Activated CD8-positive, alpha-beta memory T cell treated with anti-CD3 and anti-CD28 coated beads for 1 hour (primary cell): Measurements from ENCODE around the gene BCAP31.
"Not testable (repeated sequence)": the region's sequence is repeated elsewhere in the genome, so short reads cannot be mapped to it uniquely, and the experiment has no call there.

Experiments
- DNase-seq, 2 donors: peaks; one replicate each; pipeline ENCODE4 v3.0.0-alpha.2; 2020; ENCODE audit warnings: low read depth in 1 of 2; ENCODE audit errors: extremely low read depth in 1 of 2

Gene BCAP31

DNA sequence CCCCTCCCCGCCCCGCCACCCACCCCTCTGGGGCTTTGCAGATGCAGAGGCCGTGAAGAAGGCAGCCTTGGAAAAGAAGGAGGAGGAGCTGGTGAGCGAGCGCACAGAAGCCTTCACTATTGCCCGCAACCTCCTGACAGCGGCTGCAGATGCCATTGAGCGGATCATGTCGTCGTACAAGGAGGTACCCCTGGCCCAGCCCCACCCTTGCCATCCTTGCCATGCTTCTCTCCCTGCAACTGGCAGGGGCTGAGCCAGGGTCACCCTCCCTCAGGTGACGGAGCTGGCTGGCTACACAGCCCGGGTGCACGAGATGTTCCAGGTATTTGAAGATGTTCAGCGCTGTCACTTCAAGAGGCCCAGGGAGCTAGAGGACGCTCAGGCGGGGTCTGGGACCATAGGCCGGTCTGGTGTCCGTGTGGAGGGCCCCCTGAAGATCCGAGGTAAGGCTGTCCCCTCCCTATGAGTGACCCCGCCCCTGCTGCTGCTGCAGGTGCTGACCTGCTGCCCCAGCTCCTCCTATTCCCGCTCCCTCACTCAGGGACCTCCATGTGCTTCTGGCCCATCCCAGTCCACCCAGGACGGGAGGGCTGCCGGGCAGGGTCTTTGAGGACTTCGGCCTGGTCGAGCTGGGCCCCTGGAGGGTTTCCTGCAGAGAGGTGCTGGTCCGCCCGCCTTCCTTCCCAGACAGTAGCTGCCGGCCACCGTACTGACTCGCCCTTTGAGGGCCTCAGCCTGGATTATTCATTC, 12.1 kb upstream of the BCAP31 start:
- no peak for DNase-seq

DNA sequence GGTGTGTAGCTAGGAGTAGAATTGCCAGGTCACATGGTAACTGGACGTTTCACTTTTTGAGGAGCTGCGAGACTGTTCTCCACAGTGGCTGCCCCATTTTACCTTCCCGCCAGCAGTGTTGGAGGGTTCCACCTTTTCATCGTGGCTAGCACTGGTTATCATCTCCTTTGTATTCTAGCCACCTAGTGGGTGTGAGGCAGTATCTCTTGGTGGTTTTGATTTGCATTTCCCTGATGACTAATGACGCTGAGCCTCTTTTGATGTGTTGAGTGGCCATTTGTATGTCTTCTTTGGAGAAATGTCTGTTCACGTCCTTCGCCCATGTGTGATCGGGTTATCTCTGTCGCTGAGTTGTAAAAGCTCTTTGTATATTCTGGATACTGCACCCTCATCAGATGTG, 11.1 kb upstream of the BCAP31 start:
- no peak for DNase-seq

DNA sequence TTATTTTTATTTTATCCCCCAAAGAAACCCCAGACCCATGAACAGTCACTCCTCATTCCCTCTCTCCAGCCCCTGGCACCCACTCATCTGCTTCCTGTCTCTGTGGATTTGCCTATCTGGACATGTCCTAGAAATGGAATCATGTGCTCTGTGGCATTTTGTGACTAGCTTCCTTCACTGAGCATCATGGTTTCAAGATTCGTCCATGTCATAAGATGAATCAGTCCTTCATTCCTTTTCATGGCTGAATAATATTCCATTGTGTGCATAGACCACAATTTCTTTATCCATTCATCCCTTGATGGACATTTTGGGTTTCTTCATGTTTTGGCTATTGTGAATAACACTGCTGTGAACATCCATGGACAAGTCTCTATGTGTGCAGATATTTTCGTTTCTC, 10.7 kb upstream of the BCAP31 start:
- no peak for DNase-seq

DNA sequence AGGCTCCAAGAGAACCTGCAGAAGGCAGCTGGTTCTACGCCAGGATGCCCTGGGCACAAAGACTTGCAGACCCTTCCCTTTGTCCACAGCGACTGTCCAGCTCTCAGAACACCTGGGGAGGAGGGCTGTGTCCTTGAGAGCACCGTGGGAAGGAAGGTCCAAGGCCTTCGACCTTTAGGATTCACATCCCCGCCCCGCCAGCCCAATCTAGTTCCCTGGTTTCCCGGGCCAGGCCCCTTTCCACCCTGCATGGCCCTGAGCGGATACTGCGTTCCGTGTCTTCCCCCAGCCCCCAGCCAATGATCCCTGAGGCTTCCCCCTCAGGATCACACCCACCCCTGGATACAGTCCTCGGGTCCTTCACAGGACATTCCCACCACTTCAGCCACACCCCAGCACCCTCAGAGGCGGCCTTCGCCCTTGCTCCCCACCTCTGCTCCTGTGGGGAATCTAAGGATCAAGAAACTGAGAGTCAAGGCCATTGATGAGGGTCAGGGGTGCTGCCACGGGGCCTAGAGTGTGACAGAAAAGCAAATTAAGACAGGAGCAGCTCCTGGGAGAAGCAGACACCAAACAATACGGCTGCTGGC, 9.6 kb upstream of the BCAP31 start:
- no peak for DNase-seq

DNA sequence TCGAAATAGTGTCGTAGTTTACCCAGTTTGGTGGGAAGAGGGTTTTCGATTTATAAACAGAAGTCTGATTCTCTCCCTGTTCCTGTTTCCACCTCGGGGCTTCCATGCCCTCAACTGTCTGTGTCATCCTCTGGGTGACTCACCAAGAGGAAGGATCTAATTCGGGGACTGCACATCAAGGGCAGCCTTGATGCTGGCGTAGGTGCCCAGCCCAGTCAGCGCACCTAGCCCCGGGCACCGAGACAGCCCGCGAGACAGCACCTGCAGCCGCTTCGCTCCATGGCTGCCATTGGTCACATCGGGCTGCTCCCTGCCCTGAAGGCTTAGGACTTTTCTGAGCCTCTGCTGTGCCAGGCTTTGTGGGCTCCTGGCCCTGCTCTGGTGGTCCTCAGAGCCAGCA, 8.2 kb upstream of the BCAP31 start:
- no peak for DNase-seq

DNA sequence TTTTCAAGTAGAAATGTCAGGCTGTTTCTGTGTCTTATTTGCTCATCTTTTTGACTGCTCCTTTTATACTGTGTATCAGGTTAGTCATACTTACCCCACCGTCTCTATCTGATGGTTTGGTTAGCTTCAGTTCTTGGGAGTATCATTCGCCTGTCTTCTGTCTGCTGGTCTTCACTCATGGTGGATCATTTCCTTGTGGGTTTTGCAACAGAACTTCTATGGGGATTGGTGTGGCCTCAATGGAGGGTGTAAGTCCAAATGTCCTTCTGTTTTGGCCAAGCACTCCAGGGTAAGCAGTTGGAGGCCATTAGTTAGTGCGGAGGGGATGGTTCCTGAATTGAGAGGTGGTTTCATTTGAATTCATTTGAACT, 7.6 kb upstream of the BCAP31 start:
- no peak for DNase-seq

DNA sequence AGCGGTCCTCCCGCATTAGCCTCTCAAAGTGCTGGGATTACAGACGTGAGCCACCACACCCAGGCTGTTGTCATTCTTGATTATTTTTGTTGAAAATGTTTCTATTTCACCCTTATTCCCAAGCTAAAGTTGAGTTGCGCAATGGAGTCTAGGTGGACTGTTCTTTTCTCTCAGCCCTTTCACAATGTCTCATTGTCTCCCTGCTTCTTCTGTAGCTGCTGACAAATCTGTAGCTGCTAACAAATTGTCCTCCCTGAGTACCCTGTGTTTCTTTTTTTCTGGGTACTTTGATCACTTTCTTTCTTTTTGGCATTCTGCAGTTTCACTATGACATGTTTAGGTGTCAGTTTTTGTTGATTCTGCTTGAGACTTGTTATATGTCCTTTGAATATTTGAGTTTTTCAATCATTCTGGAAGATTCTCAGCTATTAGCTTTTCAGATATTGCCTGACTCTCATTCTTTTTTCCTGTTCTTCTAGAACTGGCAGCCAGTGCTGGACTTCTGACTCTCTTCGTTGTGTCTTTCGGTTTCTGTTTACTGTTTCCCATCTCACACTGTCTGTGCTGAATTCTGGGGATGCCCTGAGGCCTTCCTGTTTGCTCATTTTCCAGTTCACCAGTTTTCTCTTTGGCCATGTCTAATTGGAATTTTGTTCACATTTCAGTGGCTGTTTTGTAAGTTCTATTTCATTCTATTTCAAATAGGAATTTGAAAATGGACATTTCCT, 7.1 kb upstream of the BCAP31 start:
- DNase-seq = no peak

DNA sequence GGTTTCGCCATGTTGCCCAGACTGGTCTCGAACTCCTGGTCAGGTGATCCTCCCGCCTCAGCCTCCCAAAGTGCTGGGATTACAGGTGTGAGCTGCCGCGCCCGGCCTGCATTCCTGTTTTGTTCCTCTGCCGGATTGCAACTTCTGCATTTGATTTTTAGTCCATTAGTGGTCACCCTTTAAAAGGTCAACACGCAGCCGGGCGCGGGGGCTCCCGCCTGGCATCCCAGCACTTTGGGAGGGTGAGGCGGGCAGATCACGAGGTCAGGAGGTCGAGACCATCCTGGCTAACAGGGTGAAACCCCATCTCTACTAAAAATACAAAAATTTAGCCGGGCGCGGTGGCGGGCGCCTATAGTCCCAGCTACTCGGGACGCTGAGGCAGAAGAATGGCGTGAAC, 5.9 kb upstream of the BCAP31 start:
- not testable (repeated sequence) for DNase-seq

DNA sequence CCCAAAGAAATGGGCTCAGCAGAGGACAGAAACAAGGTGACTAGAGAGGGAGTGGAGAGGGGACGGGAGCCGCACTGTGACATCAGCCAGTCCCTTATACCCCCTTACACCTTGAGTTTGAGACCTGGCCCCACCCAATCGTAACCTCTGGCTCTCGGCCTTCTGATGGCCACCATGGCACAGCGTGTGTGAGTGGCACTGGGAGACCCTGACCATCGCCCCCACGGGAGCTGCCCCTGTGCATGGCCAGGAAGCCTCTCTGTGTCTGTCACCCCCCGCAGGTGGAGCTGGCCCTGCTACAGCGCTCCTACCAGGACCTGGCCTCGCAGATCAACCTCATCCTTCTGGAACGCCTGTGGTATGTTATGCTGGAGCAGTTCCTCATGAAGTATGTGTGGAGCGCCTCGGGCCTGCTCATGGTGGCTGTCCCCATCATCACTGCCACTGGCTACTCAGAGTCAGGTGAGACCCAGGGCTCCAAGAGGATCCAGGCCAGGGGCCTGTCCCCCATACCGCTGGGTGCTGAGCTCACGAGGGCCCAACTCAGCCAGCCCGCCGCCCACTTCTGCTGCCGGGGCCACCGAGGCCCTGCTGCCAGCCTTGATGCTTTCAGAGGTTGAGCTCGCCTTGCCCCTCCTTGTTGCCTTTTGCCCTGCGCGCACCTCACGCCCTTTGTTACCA, 4.9 kb upstream of the BCAP31 start:
- DNase-seq = no peak

DNA sequence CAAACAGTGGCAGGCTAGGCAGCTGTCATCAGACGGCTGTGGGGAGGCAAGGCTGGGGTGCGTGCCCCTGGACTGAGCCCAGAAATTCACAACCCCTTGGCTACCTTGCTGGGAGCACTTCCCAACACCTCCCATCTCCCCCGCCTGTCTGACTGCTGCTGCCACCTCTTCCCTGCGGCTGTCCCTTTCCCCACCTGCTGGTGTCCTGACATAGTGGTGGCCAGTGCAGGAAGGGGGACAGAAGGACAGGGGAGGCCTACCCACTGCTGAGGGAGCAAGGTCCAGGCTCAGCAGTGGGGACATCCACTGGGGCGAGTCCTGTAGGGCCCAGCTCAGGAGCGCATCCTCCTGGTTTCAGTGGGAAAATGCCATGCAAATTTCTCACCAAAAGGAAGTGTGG, 3.9 kb upstream of the BCAP31 start:
- no peak for DNase-seq

DNA sequence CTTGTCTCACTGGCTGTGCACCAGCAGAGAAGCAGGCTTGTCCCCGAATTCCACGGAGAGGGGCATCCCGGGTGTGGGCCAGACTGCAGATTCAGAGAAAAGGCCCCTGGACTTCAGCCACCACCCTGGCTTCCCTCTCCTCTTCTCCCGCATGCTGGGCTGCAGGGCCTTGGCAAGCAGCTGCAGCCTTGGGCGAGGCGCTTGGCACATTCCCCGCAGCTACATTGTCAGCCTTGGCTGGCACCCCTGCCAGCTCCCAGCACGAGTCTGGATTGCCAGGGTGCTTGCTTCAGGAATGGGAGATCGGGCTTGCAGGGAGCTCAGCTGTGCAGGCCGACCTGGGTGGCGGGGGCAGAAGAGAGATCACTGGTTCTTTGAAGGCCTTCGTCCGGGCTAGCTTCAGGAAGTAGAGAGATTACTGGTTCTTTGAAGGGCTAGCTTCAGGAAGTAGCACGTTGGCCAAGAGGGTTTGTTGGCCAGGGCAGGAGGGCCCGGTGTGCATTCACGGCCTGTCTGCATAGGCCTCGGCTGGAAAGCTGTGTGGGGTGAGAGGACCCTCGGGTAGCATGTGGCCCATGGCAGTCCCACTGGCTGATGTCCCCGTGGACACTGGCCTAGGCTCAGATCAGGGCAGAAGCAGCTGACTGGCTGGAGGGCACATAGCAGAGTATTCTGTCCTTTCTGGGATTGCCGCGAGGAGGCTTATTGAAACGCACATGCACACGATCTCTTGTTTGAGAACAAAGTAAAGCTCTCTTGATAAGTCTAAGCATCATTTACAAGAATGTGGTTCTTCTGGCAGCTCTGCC, 3.1 kb upstream of the BCAP31 start:
- no peak for DNase-seq

DNA sequence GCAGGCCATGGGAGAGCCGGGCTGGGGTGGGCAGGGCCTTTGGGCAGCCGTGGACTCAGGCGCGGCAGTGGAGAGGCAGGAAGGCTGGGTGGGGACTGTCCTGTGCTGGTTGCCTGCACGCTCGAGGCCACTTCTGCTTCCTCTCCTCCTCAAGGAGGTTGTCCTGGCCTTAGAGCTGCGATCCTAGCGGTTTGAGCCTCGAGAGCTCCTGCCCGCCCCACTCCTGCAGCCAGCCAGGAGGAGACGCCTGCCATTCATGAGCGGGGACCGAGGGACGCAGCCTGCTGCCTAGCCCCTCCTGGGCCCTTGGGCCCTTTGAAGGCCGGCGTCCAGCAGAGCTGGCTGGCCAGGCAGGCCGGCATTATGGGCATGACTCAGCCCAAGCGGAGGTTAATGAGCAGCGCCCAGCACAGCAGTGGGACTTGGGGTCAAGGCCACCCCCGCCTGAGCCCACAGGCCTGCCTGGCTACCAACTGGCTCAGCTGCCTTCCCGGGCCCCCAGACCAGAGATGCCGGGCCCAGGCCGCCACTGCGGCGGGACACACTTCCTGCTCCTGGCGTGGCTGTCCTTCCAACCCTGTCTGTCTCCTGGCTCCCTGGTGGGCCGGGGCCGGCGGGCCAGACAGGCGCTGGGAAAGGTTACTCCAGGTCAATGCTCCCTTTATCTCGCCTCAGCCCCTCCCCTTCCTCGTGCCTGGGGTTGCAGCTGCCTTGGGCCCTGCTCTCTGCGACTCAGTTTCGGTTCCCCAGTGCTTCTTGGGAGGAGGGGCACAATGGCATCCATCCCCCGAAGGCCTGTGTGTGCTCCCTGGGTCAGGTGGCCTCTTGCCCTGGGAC, 2.3 kb upstream of the BCAP31 start:
- DNase-seq = no peak

DNA sequence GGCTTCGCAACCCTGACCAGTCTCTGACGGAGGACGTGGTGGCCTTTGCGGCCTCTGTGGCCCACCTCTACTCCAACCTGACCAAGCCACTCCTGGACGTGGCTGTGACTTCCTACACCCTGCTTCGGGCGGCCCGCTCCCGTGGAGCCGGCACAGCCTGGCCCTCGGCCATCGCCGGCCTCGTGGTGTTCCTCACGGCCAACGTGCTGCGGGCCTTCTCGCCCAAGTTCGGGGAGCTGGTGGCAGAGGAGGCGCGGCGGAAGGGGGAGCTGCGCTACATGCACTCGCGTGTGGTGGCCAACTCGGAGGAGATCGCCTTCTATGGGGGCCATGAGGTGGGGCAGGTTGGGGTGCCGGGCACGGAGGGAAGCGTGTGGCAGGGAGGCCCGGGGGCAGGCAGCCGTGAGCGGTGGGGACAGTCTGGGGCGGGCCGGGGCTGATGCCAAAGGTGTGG, 1.7 kb upstream of the BCAP31 start:
- DNase-seq = no peak

DNA sequence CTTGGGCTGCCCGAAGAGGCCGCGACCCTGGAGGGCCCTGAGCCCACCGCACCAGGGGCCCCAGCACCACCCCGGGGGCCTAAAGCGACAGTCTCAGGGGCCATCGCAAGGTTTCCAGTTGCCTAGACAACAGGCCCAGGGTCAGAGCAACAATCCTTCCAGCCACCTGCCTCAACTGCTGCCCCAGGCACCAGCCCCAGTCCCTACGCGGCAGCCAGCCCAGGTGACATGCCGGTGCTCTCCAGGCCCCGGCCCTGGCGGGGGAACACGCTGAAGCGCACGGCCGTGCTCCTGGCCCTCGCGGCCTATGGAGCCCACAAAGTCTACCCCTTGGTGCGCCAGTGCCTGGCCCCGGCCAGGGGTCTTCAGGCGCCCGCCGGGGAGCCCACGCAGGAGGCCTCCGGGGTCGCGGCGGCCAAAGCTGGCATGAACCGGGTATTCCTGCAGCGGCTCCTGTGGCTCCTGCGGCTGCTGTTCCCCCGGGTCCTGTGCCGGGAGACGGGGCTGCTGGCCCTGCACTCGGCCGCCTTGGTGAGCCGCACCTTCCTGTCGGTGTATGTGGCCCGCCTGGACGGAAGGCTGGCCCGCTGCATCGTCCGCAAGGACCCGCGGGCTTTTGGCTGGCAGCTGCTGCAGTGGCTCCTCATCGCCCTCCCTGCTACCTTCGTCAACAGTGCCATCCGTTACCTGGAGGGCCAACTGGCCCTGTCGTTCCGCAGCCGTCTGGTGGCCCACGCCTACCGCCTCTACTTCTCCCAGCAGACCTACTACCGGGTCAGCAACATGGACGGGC, 1.0 kb upstream of the BCAP31 start:
- DNase-seq = no peak

DNA sequence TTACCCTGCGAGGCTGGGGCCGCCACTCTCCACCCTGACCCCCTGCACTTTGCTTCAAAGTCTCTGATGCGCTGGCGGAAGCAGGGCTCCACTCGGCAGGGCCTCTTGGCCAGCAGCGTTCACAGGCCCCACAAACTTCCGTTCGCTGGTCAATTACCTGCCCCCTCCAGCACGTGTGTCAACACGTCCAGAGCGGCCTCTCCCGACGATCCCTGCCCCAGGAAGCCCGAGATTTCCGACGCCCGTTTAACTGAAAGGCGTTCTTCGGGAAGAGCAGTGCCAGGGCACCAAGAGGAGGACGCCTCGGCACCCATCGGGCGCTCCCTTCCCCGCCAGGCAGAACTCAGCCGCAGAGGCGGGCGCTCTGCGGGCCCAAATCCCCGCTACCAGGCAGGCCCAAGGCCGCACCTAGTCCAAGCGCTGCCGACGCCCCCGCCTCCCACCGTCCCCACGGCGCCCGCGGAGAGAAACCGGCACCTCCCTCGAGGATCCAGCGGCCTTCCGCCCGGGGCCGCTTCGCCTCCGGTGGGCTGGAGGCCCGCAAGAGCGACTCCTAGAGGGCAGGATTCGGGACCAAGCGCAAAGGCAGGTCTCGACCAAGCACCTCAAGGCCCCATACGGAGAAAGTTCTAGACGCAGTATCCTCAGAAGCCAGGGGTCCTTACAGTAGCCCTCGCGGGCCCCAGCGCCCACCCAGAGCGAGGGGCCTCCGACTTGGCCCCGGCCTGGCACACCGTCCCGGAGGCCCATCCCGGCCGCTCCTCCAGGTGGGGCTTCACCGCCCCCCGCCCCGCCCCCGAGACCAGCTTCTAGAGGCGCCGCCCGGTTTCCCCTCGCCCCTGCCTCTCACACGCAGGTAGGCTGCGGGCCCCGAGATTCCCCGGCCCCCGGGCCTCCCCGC, 586 bp downstream of the BCAP31 start:
- peak in 1 of 2 donors; percentile 16 for DNase-seq

DNA sequence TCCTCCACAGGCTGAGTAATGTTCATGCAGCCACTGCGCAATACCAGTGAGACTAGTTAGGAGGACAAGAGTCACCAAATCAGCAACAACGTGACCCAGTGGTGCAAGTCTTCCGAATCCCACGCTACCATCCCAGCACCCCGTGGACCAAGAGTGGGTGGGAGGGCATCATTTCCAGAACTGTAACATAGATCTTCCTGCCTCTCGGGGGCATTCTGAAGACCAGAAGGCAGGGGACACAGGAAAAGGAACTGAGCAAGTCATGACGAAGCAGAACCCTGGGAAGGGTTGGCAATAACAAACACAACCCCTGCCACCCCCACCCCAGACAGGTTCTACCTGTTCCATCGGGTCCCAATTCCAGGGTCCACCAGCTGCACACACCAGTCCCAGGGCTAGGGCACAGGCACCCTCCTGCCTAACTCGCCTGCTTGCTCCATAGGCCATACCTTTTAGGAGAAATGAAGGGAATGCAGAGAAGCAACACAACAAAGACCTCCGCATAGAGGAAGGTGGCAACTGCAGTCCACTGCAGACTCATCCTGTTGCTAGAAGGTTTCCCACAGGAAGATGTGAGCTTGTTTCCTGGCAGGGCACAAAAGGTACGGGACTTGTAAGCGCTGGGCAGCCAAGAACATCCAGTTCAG, 1.4 kb downstream of the BCAP31 start:
- no peak for DNase-seq

DNA sequence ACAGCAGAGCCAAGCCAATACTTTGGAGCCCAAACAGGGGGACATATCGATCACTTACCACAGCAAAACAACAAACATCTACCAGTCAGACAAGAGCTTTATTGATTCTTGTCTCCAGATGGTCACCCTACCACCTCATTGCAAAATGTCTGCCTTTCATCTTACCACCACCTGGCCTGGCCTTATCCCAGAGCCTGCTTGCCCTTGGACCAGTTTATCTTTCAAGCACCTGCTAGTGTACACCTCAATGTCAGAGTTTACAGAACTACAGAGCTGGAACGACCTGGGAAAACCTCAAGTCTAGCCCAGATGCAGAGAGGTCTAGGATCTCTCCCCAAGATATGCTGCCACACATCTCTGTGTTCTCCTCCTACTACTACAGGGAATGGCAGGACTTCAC, 4.5 kb downstream of the BCAP31 start:
- DNase-seq = no peak

DNA sequence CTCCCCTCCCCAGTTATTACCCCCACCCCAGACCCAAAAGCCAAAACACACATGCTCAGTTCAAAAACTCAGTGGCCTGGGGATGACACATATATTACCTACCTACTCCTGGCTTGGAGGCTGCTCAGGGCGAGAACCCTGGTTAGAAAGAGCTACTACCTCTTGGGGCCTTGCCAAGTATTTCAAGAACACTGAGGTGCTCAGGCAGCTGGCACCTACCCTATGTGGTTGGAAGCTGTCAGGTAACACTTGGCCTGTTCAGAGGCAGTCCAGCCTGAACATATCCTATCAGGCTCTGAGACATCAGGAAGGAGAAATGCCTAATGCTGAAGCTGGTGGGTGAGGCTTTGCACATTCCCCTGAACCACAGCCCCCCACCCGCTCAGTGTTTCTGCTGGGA, 4.9 kb downstream of the BCAP31 start:
- no peak for DNase-seq
